ENCODE measurements around the gene VPS11. TPM values are rescaled to one million over a fixed set of nuclear protein-coding genes. Genes with fewer than 3 reads are reported as not detected.

VPS11 gene
- total RNA-seq, 1 donor from 2014 or later = 32.6 TPM

DNA sequence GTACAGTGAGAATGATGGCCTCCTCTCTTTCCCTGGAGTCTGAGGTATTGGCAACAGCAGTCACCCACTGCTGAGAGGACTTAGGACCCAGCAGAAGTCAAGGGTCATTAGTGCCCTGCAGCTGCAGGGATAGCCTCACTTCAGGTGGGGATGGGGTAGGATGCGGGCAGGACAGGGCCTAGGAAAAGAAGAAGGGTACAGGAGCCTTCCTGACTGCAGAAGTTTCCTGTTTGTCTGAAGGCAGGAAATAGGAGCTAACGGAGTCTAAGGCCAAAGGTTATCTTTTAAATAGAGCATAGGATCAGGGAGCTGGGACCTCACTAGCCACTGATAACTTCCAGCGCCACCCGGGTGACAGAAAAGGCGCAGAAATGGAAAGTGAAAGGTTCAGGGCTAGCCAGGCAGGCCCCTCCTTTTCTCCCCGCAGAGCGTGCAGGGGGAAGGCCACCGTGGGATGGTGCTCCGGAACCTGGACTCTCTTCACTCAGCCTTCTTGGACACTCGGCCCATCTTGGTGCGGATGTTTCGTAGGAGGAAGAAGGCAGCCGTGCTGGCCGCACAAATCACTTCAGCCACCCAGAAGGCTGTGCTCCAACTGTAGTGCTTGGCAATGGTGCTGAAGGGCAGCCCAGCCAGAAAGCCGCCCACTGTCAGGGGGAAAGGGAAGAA lies 43.1 kb upstream of the VPS11 start:
- TF ChIP-seq, protein P1, sequence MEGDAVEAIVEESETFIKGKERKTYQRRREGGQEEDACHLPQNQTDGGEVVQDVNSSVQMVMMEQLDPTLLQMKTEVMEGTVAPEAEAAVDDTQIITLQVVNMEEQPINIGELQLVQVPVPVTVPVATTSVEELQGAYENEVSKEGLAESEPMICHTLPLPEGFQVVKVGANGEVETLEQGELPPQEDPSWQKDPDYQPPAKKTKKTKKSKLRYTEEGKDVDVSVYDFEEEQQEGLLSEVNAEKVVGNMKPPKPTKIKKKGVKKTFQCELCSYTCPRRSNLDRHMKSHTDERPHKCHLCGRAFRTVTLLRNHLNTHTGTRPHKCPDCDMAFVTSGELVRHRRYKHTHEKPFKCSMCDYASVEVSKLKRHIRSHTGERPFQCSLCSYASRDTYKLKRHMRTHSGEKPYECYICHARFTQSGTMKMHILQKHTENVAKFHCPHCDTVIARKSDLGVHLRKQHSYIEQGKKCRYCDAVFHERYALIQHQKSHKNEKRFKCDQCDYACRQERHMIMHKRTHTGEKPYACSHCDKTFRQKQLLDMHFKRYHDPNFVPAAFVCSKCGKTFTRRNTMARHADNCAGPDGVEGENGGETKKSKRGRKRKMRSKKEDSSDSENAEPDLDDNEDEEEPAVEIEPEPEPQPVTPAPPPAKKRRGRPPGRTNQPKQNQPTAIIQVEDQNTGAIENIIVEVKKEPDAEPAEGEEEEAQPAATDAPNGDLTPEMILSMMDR (IDR thresholded peaks at IDR 0.05; ENCODE audit: unreplicated experiment) = no peak
- H3K27me3 Mint-ChIP-seq (ENCODE audit: low read depth) = no peaks in the 10 kb centered on the region
- no peaks in the 10 kb centered on the region for H3K9me3 Mint-ChIP-seq
- H3K27ac Mint-ChIP-seq = peak overlapping the region; percentile 65
- H3K4me3 Mint-ChIP-seq = no peak overlapping the region
- no peak for DNase-seq (ENCODE audit: low spot score in 2 of 2, unreplicated experiment in 2 of 2)
- H3K4me1 Mint-ChIP-seq = peaks cover 20% of the 10 kb centered on the region
- H3K36me3 Mint-ChIP-seq = peaks cover 20% of the 10 kb centered on the region

DNA sequence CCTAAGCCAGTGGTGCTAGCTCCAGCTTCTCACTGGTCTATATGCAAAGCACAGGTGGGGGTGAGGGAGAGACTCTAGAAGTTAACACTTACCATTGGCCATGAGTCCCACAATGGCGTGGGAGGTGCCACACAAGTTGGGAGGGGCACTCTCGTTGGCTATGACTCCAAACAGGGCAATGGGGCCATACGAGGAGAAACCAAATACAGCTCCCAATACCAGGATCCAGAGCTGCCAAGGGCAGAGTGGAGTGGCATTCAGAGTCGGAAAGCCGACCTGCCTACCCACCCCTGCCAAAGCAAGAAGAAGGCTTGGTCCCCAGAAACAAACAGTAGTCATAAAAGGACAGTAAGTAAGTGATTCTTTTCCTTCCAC lies 42.5 kb upstream of the VPS11 start:
- DNase-seq (ENCODE audit: low spot score in 2 of 2, unreplicated experiment in 2 of 2) = no peak
- Mint-ChIP-seq H3K9me3 (no peaks in the 10 kb centered on the region), H3K4me1 (peaks cover 20% of the 10 kb centered on the region), H3K27me3 (ENCODE audit: low read depth) (no peaks in the 10 kb centered on the region), H3K27ac (peak overlapping the region; percentile 40), H3K36me3 (peaks cover 18% of the 10 kb centered on the region), H3K4me3 (no peak overlapping the region)
- TF ChIP-seq, protein P1 (IDR thresholded peaks at IDR 0.05; ENCODE audit: unreplicated experiment) = no peak

DNA sequence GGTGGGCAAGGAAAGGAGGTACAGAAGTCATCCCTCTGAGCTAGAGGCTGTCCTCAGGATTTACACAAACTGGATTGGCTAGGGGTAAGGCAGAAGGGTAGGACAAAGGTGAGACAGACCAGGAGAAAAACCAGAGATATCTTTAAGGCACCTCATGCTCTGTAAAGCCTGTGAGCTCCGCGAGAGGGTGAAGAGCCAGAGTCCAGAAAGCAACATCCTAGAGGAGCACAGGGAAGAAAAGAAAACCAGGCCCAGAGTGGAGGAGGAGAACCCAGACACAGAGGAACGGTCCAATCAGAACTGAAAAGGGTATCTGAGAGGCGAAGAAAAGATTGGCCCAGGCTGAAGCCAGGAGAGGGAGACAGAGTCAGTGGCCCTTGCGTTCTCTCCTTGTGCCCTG lies 42.1 kb upstream of the VPS11 start:
- Mint-ChIP-seq H3K4me1 (peaks cover 19% of the 10 kb centered on the region), H3K27me3 (ENCODE audit: low read depth) (no peaks in the 10 kb centered on the region), H3K4me3 (no peak overlapping the region), H3K9me3 (no peaks in the 10 kb centered on the region), H3K27ac (peak overlapping the region; percentile 40), H3K36me3 (peaks cover 17% of the 10 kb centered on the region)
- TF ChIP-seq, protein P1 (IDR thresholded peaks at IDR 0.05; ENCODE audit: unreplicated experiment) = no peak
- DNase-seq (ENCODE audit: low spot score in 2 of 2, unreplicated experiment in 2 of 2) = no peak

DNA sequence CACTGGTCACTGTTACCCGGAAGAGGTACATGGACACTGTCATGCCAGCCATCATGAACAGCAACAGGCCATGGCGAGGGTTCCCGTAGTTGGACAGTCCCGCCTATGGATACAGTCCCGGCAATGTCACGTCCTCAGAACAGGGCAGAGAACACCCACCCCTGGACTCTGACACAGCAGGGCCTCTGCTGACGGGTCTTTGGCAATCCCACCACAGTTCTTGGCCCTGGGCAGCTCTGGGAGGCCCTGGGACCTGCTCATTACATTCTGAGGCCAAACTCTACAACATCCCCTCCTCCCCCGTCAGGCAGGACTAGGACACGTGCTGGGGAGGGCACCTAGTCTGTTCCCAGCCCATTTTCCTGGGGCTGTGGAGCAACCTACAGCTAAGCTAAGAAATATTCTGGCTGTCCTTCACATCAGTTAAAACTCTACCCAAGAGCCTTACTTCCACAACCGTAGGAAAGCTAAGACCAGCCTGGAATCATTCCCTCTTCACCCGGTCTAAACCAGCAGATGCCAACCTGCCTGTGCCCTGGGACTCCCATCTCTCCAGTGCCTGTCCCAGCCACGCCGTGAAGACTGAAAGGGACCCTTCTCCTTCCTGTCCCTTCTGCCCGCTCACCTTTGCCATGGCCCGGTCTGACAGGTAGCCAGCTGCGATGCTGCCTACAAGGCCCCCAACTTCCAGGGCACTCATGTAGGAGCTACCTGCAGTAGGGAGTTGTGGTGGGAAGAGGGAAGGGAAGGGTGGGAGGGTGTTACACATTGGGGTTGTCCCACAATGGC lies 41.4 kb upstream of the VPS11 start:
- H3K27ac Mint-ChIP-seq = no peak overlapping the region

DNA sequence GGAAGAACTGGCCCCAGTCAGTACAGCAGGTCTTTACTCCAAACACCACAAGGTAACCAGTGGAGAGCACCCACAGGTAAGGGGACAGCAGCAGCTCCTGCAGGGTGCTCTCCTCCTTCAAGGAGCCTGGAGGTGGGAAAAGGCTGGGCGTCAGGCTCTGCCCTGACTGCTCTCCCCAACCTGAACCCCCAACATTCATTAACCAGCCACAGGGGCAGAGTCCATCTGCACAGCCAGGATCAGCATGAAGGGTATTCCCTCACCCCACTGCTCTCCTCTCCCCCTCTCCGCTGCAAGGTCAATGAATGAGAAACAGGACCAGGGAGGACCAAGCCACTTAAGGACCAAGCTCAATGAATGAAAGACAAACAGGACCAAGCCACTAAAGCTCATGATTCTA lies 40.6 kb upstream of the VPS11 start:
- TF ChIP-seq, protein P1 (IDR thresholded peaks at IDR 0.05; ENCODE audit: unreplicated experiment) = no peak
- Mint-ChIP-seq H3K4me1 (peaks cover 19% of the 10 kb centered on the region), H3K9me3 (no peaks in the 10 kb centered on the region), H3K36me3 (peaks cover 17% of the 10 kb centered on the region), H3K4me3 (no peak overlapping the region), H3K27me3 (ENCODE audit: low read depth) (no peaks in the 10 kb centered on the region), H3K27ac (no peak overlapping the region)
- no peak for DNase-seq (ENCODE audit: low spot score in 2 of 2, unreplicated experiment in 2 of 2)

More for the DNA sequence above, 41.4 kb upstream of the VPS11 start:
- DNase-seq (ENCODE audit: low spot score in 2 of 2, unreplicated experiment in 2 of 2) = no peak
- no peaks in the 10 kb centered on the region for H3K9me3 Mint-ChIP-seq
- peaks cover 17% of the 10 kb centered on the region for H3K36me3 Mint-ChIP-seq
- no peak overlapping the region for H3K4me3 Mint-ChIP-seq
- no peaks in the 10 kb centered on the region for H3K27me3 Mint-ChIP-seq (ENCODE audit: low read depth)
- H3K4me1 Mint-ChIP-seq = peaks cover 19% of the 10 kb centered on the region
- TF ChIP-seq, protein P1 (IDR thresholded peaks at IDR 0.05; ENCODE audit: unreplicated experiment) = no peak

Data from mesothelial cell of epicardium (in vitro differentiated cells).